HG03135 (cell line): ENCODE data around the gene THSD4.

Experiments
- ATAC-seq: cut with Tn5 transposase; IDR thresholded peaks from one replicate; pipeline ENCODE4 v1.9.1; 2021; ENCODE audit warnings: mild to moderate bottlenecking, moderate library complexity; ENCODE audit not compliant: unreplicated experiment

Gene THSD4

DNA sequence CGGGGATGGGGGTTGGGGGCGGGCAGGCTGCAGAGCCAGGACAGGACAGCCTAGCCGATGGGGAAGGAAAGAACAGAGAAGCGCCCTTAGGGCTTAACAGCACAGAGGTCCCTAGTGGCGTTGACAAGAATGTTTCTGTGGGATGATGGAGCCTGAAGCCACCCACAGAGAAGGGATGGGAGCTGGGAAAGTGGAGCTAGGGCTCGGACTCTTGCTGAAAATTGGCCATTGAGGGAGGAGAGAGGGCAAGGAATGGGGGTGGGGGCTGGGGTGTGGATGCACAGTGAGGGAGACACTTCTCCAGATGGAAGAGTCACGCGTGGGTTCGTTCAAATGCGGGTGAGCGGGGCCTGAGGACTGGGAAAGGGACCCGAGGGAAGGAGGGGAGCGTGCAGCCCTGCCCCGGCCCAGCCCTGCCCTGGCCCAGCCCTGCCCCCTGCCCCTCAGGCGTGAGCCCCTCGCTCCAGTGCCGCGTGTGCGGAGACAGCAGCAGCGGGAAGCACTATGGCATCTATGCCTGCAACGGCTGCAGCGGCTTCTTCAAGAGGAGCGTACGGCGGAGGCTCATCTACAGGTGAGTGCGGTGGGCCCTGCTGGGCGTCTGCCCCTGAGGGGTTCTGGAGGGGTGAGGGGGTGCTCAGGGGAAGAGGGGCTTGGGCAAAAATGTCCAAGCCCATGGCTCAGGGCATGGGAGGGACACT lies 695.9 kb downstream of the THSD4 start:
- no peak for ATAC-seq

DNA sequence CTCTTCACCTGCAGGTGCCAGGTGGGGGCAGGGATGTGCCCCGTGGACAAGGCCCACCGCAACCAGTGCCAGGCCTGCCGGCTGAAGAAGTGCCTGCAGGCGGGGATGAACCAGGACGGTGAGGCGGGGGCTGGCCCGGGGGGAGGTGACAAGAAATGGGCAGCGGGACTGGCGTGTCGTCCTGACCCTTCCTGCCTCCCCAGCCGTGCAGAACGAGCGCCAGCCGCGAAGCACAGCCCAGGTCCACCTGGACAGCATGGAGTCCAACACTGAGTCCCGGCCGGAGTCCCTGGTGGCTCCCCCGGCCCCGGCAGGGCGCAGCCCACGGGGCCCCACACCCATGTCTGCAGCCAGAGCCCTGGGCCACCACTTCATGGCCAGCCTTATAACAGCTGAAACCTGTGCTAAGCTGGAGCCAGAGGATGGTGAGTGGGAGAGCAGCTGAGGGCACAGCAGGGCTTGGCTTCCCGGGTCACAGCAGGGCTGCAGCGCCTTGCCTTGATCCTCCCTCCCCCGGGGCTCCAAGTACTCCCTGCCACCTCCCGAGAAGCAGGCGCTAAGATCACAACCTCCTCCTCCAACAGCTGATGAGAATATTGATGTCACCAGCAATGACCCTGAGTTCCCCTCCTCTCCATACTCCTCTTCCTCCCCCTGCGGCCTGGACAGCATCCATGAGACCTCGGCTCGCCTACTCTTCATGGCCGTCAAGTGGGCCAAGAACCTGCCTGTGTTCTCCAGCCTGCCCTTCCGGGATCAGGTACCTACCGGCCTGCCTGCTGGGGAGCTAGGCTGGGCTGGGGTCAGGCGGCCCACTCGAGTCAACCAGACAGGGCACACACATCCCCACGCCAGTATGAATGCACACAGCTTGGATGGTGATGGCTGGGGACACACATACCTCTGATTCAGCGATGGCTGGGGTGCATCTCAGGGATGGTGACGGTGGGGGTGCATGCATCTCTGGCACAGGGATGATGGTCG lies 696.8 kb downstream of the THSD4 start:
- no peak for ATAC-seq

DNA sequence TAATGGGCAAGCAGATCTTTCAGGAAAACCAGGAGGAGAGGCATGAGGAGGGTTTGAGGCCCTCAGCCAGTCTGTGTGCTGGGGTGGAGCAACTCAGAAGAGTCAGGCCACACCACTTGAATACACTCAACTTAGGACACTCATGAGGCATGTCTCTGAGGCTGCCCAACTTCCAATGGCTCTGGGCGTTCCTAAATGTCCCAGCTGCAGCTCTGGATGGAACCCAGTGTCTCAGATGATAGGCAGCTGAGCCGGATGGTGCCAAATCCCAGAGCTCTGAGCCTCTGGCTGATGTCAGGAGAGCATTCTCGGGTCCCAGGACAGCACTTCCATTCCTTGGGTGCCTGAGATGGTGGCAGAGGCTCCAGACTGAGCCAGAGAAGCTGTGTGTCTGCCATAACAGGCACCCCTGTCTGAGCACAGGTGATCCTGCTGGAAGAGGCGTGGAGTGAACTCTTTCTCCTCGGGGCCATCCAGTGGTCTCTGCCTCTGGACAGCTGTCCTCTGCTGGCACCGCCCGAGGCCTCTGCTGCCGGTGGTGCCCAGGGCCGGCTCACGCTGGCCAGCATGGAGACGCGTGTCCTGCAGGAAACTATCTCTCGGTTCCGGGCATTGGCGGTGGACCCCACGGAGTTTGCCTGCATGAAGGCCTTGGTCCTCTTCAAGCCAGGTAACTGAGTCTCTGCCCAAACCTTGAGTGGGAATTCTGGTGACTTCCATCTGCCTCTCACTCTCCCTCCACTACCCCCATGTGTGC lies 697.9 kb downstream of the THSD4 start:
- no peak for ATAC-seq

- ATAC-seq: no peak
Observed at GRCh38 chr15:71813723-71814470, 698.6 kb downstream of the THSD4 start.

DNA sequence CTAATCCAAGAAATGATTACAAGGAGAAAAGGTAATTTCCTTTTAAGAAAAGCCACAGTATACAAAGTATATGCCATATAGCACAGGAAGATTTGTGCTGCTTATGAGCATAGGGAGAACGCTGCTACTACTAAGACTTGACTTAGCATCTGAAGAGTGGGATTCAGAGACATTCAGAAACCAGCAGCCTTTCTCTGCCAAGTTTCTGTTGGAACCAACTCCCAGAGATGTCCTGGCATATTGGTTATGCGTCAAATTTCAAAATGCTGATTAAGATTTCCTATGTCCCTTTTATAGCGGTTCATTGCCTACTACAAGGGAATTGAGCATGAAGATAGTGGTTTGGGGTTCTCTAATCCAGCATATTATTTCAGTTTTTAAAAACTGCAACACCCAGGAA lies 700.0 kb downstream of the THSD4 start:
- no peak for ATAC-seq

DNA sequence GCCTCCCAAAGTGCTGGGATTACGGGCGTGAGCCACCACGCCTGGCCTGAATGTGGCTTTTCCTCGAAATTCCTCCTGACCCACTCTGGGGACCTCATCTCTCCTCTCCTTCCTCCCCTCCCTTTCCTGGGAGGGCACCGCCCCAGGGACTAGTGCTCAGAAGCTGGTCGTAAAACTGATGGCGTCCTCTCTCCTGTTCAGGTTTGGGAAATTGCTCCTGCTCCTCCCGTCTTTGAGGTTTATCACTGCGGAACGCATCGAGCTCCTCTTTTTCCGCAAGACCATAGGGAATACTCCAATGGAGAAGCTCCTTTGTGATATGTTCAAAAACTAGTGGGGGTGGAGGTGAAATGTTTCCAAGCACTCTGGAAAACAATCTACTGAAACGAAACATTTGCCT lies 702.1 kb downstream of the THSD4 start:
- ATAC-seq: no peak

DNA sequence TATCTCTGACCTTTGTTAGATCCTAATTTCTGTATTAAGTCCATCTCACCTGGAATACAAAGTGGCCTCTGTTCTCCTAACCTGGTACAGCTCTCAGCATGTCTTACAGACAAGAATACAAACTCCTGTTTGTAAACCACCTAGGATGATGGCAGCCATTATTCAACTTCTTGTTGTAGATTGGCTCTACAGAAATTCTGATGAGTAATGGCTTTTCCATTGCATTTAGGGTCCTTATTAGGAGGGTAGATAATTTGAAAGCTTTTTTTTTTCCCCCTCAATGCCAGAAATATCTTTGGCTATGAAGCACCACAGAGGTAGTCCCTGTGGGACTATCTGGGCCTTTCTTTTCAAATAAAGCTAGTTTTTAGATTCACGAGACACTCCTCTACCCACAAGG lies 704.9 kb downstream of the THSD4 start:
- ATAC-seq: no peak

DNA sequence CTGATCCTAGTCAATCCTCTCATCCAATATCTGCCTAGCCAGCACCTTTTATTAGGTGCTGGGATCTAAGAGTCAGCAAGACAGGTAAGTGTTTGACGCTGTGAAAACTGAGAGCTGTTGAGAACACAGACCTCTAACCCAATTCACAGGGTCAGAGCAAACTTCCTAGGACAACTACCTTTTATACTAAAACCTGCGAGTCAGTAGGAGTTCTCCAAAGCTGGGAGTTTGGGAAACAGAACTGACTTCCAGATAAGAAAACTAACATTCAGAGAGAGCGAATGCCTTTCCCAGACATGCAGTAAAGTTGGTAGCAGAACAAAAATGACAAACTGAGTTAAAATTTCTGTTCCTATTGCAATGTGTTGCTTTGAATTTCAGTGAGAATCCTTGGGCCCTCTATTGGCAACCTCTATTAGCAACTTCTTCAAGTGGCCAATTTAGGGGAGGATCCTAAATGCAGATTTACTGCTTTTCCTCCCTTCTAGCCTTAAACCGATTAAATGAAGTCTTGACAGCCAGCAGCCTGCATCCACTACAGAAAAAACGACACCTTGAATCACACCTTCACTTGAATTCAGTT lies 706.4 kb downstream of the THSD4 start:
- no peak for ATAC-seq

DNA sequence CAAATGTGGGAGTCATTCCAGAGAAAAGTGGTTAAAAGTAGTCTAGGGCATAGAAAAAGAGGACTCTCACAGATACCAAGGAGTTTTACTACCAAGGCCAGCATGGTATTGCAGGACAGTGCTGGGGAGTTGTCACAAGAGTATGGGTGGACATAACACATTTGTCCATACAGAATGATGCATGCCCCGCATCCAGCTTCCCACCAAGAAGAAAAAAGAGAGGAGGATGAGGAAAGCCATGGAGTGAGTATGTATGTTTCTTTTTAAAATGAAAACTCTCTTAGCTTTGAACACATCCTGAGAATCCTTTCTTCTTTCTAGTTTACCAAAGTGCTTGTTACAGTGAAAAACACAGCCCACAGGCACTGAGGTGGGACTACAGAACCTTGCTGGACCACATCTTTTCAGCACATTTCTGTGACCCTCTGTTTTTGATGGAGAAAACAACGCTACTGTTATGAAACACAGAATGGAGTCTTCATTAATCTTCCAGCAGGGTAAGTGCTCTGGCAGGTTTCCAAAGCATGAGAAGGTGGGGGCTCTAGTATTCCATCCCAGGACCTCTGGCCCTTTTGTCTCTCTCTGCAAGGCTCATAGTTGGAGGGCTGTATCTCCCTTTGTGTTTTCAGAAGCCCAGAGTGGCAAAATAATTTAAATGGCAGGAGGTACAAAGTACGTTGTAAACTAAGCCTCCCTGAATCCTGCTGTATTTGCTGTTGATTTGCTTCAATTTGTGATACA lies 707.8 kb downstream of the THSD4 start:
- ATAC-seq: no peak

DNA sequence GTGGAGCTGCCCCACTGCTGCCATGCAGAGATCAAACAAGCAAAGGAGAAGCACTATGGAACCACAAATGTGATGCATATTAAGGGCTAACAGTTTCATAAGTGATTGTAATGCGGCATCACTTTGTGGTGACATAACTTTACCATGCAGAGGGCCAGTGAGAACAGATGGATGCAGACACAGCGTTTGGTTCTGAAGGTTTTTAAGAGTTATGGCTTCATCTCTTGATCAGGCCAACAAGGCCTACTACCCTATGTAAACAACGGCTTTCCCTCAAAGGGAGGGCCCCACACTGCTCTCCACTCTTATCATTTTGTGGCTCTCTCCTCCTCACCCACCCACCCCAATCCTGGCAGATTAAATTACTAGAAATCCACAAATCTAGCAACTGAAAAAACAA lies 708.5 kb downstream of the THSD4 start:
- ATAC-seq: no peak

DNA sequence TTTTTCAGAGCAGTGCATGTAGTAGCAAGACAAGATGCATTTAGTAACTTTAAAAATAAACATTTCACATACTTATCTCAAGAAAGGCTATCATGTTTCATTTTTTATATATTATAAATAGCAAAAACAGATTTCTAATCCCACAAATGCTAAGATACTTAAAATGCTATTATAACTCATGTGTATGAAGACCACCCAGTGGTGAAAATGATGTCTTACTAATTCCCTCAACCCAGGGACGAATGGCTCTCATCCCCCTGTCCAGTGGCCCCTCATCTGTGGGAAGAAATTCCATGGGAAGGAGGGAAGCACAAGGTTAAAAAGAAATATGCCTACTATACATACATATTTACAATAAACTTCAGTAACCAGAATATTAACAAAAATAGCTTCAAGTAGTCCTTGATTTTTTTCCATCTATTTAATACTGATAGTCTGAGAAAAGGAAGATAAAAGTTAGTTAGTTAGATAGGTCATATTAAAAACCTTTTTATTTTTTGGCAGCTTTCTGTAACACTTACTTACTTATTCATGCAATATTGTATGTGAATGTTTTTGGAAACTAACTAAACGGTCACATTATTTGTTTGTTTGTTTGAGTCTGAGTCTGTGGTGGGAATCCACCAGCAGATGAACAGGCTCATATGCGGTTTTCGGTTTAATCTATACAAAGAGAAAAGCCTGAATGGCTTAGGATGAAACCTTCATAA lies 709.9 kb downstream of the THSD4 start:
- no peak for ATAC-seq

- ATAC-seq: no peak
Observed at GRCh38 chr15:71826196-71826595, 710.9 kb downstream of the THSD4 start.

DNA sequence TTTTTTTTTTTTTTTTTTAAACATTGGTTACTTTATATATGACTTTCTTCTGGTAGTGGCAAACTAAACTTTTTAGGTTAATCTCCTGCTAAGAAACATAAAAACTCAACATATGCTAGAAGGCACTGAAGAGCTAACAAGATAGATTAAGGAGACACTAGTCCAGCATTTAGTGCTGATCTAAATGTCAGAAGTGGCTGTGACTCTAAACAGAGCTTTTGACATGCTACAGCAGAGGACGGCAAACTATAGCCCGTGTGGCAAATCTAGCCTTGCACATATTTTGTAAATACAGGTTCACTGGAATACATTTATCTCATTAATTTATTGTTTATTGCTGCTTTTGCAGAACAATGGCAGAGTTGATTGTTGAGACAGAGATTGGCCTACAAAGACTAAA lies 715.7 kb downstream of the THSD4 start:
- no peak for ATAC-seq
